Measurements from ENCODE around the gene VWF. TPM values are rescaled to one million over a fixed set of nuclear protein-coding genes. Genes with fewer than 3 reads are reported as not detected.

Gene VWF
- total RNA-seq, 1 experiment from 2014 or later: 0.41 TPM

DNA sequence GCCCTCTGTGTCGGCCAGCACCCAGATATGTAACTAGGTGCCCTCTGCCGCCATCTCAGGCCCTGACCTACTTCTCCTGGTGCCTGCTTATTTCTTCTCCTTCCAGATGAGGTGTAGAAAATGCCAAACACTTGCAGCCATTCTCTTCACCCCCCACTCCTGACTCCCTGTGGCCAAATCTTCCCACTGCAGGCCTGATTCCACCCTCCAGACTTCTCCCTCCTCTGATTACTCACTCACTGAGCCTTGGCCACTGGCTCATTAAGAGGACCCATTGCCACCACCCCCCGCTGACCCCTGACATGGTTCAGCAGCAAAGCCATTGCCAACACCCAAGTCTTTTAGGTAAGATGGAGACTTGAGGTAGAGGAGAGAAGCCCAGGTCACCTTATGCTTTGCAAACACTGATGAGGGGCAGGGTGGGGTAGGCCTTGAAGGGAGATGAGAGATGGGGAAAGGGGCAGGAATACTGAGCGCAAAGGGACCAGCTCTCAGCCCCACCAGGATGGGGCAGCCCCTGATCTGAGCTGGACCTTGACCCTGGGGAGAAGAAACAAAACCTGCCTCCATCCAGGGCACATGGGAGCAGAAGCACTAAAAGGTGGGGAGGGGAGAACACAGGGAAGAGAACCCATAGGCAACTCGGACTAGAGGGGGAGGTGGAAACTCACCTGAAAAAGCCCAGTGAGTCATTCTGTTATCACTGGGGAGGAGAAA, 154.3 kb downstream of the VWF start:
- intact Hi-C loops (cut with micrococcal nuclease; ENCODE audit: unreplicated experiment): no loop called here
- no peak for DNase-seq
- Mint-ChIP-seq H3K36me3 (ENCODE audit: insufficient read depth, unreplicated experiment) (no peaks in the 10 kb centered on the region), H3K27ac (ENCODE audit: unreplicated experiment) (no peak overlapping the region), H3K9me3 (ENCODE audit: unreplicated experiment) (no peaks in the 10 kb centered on the region), H3K4me3 (ENCODE audit: unreplicated experiment) (no peak overlapping the region), H3K4me1 (ENCODE audit: low read depth, unreplicated experiment) (no peaks in the 10 kb centered on the region), H3K27me3 (ENCODE audit: insufficient read depth, unreplicated experiment) (peaks cover 23% of the 10 kb centered on the region)
- no peaks in the 10 kb centered on the region for H3K9me3 ChIP-seq
- H3K4me1 ChIP-seq: no peaks in the 10 kb centered on the region
- CTCF ChIA-PET: interaction anchor here (0.9 to 1.2 kb wide), 2 partner anchors 18 to 68 kb away, joined by 3 read pairs; no protein-coding TSS in a partner anchor
- peak; percentile 11 to 31 for TF ChIP-seq CTCF (IDR thresholded peaks at IDR 0.05; ENCODE audit: insufficient read depth in 1 of 2, low read depth in 1 of 2, low read length in 1 of 2, severe bottlenecking in 1 of 2, unreplicated experiment in 1 of 2)
- H3K36me3 ChIP-seq (ENCODE audit: control insufficient read depth, insufficient read depth, low read length): no peaks in the 10 kb centered on the region
- POLR2A ChIA-PET: no interaction called here
- H3K27me3 ChIP-seq (replicated peaks; ENCODE audit: control insufficient read depth, insufficient read depth, low read length): no peaks in the 10 kb centered on the region
- H3K4me3 ChIP-seq (ENCODE audit: low read depth, low read length): no peak overlapping the region
- no TSS peak for BruUV-seq (replicated peaks)

- Mint-ChIP-seq H3K4me3 (ENCODE audit: unreplicated experiment) (no peak overlapping the region), H3K27me3 (ENCODE audit: insufficient read depth, unreplicated experiment) (peaks cover 27% of the 10 kb centered on the region), H3K27ac (ENCODE audit: unreplicated experiment) (no peak overlapping the region), H3K9me3 (ENCODE audit: unreplicated experiment) (no peaks in the 10 kb centered on the region), H3K36me3 (ENCODE audit: insufficient read depth, unreplicated experiment) (no peaks in the 10 kb centered on the region), H3K4me1 (ENCODE audit: low read depth, unreplicated experiment) (no peaks in the 10 kb centered on the region)
- H3K4me3 ChIP-seq (ENCODE audit: low read depth, low read length): no peak overlapping the region
- no peaks in the 10 kb centered on the region for H3K4me1 ChIP-seq
- TF ChIP-seq CTCF (IDR thresholded peaks at IDR 0.05; ENCODE audit: insufficient read depth in 1 of 2, low read depth in 1 of 2, low read length in 1 of 2, severe bottlenecking in 1 of 2, unreplicated experiment in 1 of 2): no peak
- H3K27me3 ChIP-seq (replicated peaks; ENCODE audit: control insufficient read depth, insufficient read depth, low read length): no peaks in the 10 kb centered on the region
- POLR2A ChIA-PET: no interaction called here
- BruUV-seq (replicated peaks): no TSS peak
- intact Hi-C loops (cut with micrococcal nuclease; ENCODE audit: unreplicated experiment): no loop called here
- DNase-seq: no peak
- no peaks in the 10 kb centered on the region for H3K36me3 ChIP-seq (ENCODE audit: control insufficient read depth, insufficient read depth, low read length)
- no peaks in the 10 kb centered on the region for H3K9me3 ChIP-seq
- CTCF ChIA-PET: interaction anchor here (0.9 to 1.2 kb wide), 2 partner anchors 19 to 68 kb away, joined by 3 read pairs; no protein-coding TSS in a partner anchor
Observed at GRCh38 chr12:5969156-5969973, 155.1 kb downstream of the VWF start.

DNA sequence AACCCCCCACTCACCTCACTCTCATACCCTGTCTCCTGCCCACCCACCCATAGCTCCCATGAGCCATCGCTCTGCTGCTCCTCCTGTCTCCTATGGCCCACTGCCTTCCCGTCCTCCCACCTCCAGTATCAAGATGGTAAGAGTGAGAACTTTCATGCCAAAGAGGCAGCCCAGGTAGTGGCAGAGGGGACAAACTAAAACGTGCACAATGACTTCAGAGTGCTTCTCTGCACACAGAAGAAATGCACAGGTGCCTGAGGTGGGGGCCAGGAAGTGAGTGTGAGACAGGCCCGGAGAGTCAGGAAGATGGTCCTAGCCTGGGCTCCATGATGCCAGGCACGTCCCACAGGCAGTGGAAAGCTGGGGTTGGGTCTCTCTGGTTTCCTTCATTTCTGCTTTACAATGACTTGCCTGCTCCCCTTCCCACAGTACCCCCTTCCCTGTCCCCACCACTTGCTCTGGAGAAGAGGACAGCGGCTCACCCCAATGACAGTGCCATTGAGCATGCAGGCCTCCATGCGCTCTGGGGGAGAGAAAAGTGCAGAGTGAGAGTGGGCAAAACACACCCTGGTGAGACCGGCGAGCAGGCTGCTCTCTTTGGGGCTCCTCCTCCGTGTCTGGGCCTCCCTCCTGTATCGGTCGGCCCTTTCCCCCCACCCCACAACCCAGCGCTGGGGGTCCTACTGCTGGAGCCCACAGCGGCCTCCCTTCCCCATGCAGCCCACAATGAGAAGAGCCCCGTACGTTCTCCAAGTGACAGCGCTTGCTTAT, 156.6 kb downstream of the VWF start:
- no peak overlapping the region for H3K4me3 Mint-ChIP-seq (ENCODE audit: unreplicated experiment)
- CTCF ChIA-PET: no interaction called here
- POLR2A ChIA-PET: no interaction called here

More for the DNA sequence above, 156.6 kb downstream of the VWF start:
- Mint-ChIP-seq H3K9me3 (ENCODE audit: unreplicated experiment) (no peaks in the 10 kb centered on the region), H3K27me3 (ENCODE audit: insufficient read depth, unreplicated experiment) (peaks cover 20% of the 10 kb centered on the region), H3K36me3 (ENCODE audit: insufficient read depth, unreplicated experiment) (no peaks in the 10 kb centered on the region), H3K27ac (ENCODE audit: unreplicated experiment) (no peak overlapping the region), H3K4me1 (ENCODE audit: low read depth, unreplicated experiment) (no peaks in the 10 kb centered on the region)
- Histone ChIP-seq H3K4me1 (no peaks in the 10 kb centered on the region), H3K36me3 (ENCODE audit: control insufficient read depth, insufficient read depth, low read length) (no peaks in the 10 kb centered on the region), H3K4me3 (ENCODE audit: low read depth, low read length) (no peak overlapping the region), H3K9me3 (no peaks in the 10 kb centered on the region), H3K27me3 (replicated peaks; ENCODE audit: control insufficient read depth, insufficient read depth, low read length) (no peaks in the 10 kb centered on the region; the same call in 1 of the 2 replicates)
- no TSS peak for BruUV-seq (replicated peaks)
- DNase-seq: no peak
- intact Hi-C loops (cut with micrococcal nuclease; ENCODE audit: unreplicated experiment): no loop called here
- TF ChIP-seq CTCF (IDR thresholded peaks at IDR 0.05; ENCODE audit: insufficient read depth in 1 of 2, low read depth in 1 of 2, low read length in 1 of 2, severe bottlenecking in 1 of 2, unreplicated experiment in 1 of 2): no peak

All from Caco-2 (cell line).